K562 (cell line): ENCODE data around the gene STYX. TPM values are rescaled to one million over a fixed set of nuclear protein-coding genes. Genes with fewer than 3 reads are reported as not detected.

Source experiments
- ATAC-seq: fragments of 200-7000 bp; cut with Tn5 transposase; 3 replicates; pipeline ENCODE4 v1.9.1; 2020; ENCODE audit warnings: moderate library complexity
- BruUV-seq: library from RNA; stranded (reverse); fragments of 400-500 nt; replicated peaks from 2 replicates; lab custom pipeline; 2021; lab: Mats Ljungman, UMichigan
- CTCF ChIA-PET: fragments of 300-600 bp; formaldehyde crosslinking; extraction: SDS; loops from one replicate; lab custom pipeline; 2021; ENCODE audit warnings: low intra/inter-chr PET ratio; lab: Yijun Ruan, JAX
- POLR2A ChIA-PET: fragments of 300-600, 350-650 bp; sonication (Branson Sonifier 250); formaldehyde crosslinking; extraction: SDS; loops from one replicate; lab custom pipeline; 2021; ENCODE audit warnings: antibody characterized with exemption, inconsistent platforms; lab: Yijun Ruan, JAX
- DNase-seq, 4 experiments: peaks; one replicate each; pipeline versions ENCODE4 v3.0.0 to v3.0.0-alpha.2; 2011 to 2018; ENCODE audit warnings: low spot score in 3 of 4, mixed read lengths in 3 of 4; ENCODE audit errors: extremely low read depth in 1 of 4
- FAIRE-seq: peaks from 2 replicates; lab custom pipeline; 2011; peaks lifted over from hg19 to GRCh38; lab: Jason Lieb, UNC
- H2AFZ ChIP-seq: 2 replicates; pipeline ENCODE4 v1.6.0; 2011; ENCODE audit warnings: low read depth, low read length, control low read depth, inconsistent platforms
- H3K27ac ChIP-seq: fragments of 200-600 bp; 3 replicates; pipeline ENCODE4 v1.8.0; 2011; ENCODE audit warnings: low read depth, mild to moderate bottlenecking, control low read depth, inconsistent platforms, low read length, moderate library complexity, mixed read lengths; ENCODE audit errors: extremely low read depth
- H3K27me3 ChIP-seq, 2 experiments: fragments of 300-600 bp in 1 of 2; 2 replicates in 1 of 2; 3 replicates in 1 of 2; pipeline versions ENCODE4 v1.6.0 to v1.8.0; 2011; ENCODE audit warnings: inconsistent platforms in 2 of 2, low read length in 2 of 2, mild to moderate bottlenecking in 1 of 2, mixed read lengths in 1 of 2, moderate library complexity in 1 of 2; ENCODE audit not compliant: control insufficient read depth in 2 of 2, insufficient read depth in 2 of 2
- H3K36me3 ChIP-seq: fragments of 300-600 bp; 3 replicates; pipeline ENCODE4 v1.8.0; 2011; ENCODE audit warnings: mild to moderate bottlenecking, low read length, inconsistent platforms; ENCODE audit not compliant: control insufficient read depth, insufficient read depth
- H3K4me1 ChIP-seq, 2 experiments: fragments of 200-600 bp in 1 of 2; replicated peaks in 1 of 2; 2 replicates in 1 of 2; 3 replicates in 1 of 2; pipeline versions ENCODE4 v1.5.1 to v1.8.0; 2011; ENCODE audit warnings: inconsistent platforms in 2 of 2, low read length in 2 of 2, mild to moderate bottlenecking in 1 of 2, mixed read lengths in 1 of 2, moderate library complexity in 1 of 2; ENCODE audit not compliant: control insufficient read depth in 2 of 2, insufficient read depth in 2 of 2
- H3K4me2 ChIP-seq: 2 replicates; pipeline ENCODE4 v1.6.1; 2011; ENCODE audit warnings: low read length, control low read depth, inconsistent platforms, mixed read lengths; ENCODE audit not compliant: insufficient read depth
- H3K4me3 ChIP-seq: fragments of 200-600 bp; sonication (generic), shearing (Covaris generic); 2 replicates; pipeline ENCODE4 v1.5.1; 2016; ENCODE audit warnings: control low read depth, inconsistent platforms
- H3K79me2 ChIP-seq: fragments of 200-600 bp; 3 replicates; pipeline ENCODE4 v1.8.0; 2011; ENCODE audit warnings: low read length, inconsistent platforms; ENCODE audit not compliant: control insufficient read depth, insufficient read depth
- H3K9ac ChIP-seq, 2 experiments: 2 replicates each; pipeline versions ENCODE4 v1.6.0 to v1.6.1; 2011; ENCODE audit warnings: low read depth in 2 of 2, low read length in 2 of 2, control low read depth in 1 of 2, inconsistent platforms in 1 of 2, mild to moderate bottlenecking in 1 of 2, mixed read lengths in 1 of 2; ENCODE audit not compliant: insufficient read depth in 1 of 2
- H3K9me1 ChIP-seq: one replicate; pipeline ENCODE4 v1.6.0; 2011; ENCODE audit warnings: inconsistent platforms, mild to moderate bottlenecking, low read length, moderate library complexity; ENCODE audit not compliant: control insufficient read depth, insufficient read depth
- H3K9me3 ChIP-seq: replicated peaks from 2 replicates; pipeline ENCODE4 v1.5.1; 2011; ENCODE audit warnings: low read depth, low read length, inconsistent platforms; ENCODE audit not compliant: control insufficient read depth, insufficient read depth
- H4K20me1 ChIP-seq: replicated peaks from 2 replicates; pipeline ENCODE4 v1.6.1; 2011; ENCODE audit warnings: low read length, inconsistent platforms, mixed read lengths; ENCODE audit not compliant: control insufficient read depth, insufficient read depth
- KDM5B ChIP-seq: fragments of 200-600 bp; sonication (generic); IDR thresholded peaks from 2 replicates; pipeline ENCODE4 v1.6.1; 2012; ENCODE audit warnings: low read depth, mild to moderate bottlenecking, moderate library complexity, low read length, control low read depth, inconsistent platforms; ENCODE audit not compliant: insufficient replicate concordance
- MEIS2 ChIP-seq: fragments of 450-650 bp; IDR thresholded peaks from 2 replicates; pipeline ENCODE4 v1.6.1; 2014; ENCODE audit warnings: mild to moderate bottlenecking; ENCODE audit not compliant: partially characterized antibody
- PYGO2 ChIP-seq: fragments of 450-650 bp; IDR thresholded peaks from 2 replicates; pipeline ENCODE4 v1.6.1; 2016; ENCODE audit warnings: mild to moderate bottlenecking, missing genetic modification characterization, moderate library complexity, missing compliant biosample characterization
- RNF219 ChIP-seq: fragments of 250-450 bp; sonication (Bioruptor Pico); IDR thresholded peaks from 2 replicates; pipeline ENCODE4 v1.5.0; 2022; ENCODE audit warnings: mild to moderate bottlenecking
- ZKSCAN1 ChIP-seq: fragments of 150-350 bp; IDR thresholded peaks from 2 replicates; pipeline ENCODE4 v1.6.1; 2016; ENCODE audit warnings: low read depth, low read length
- in situ Hi-C: fragments of 300-500 bp; cut with MboI; formaldehyde crosslinking; loops from 4 replicates; pipeline ENCODE4 v1.15.0; 2018; ENCODE audit warnings: inconsistent platforms, mixed read lengths
- intact Hi-C: fragments of 100-400 bp; cut with micrococcal nuclease; formaldehyde crosslinking; loops from 2 replicates; pipeline ENCODE4 v1.14.2; 2022
- polyA plus RNA-seq, 8 experiments: library from polyadenylated mRNA; depleted of rRNA in 4 of 8; stranded (reverse) in 5 of 8; unstranded in 3 of 8; fragments of >200 nt; fragmentation: Nextera tagmentation in 2 of 8; fragmentation: Illumina TruSeq in 1 of 8; extraction: Ambion mirVana in 2 of 8; extraction: Trizol in 1 of 8; gene quantifications; 2 replicates each; pipeline versions ENCODE4 v1.2.1 to v1.2.3, GENCODE V29; 2011 to 2014; ENCODE audit warnings: inconsistent platforms in 1 of 8, missing spikeins in 1 of 8
- total RNA-seq, 7 experiments: library from RNA; depleted of rRNA in 6 of 7; stranded (reverse); fragments of >200 nt in 6 of 7; fragmentation: Illumina TruSeq in 2 of 7; extraction: Trizol in 2 of 7; gene quantifications; 2 replicates each; pipeline versions ENCODE4 v1.2.1 to v1.2.3, GENCODE V29; 2011 to 2021; ENCODE audit warnings: low replicate concordance in 1 of 7
- TF ChIP-seq, protein P1 (sequence below): fragments of 250-450 bp; sonication (Bioruptor Pico); IDR thresholded peaks from 2 replicates; pipeline ENCODE4 v1.8.0; 2021; ENCODE audit warnings: moderate library complexity, mild to moderate bottlenecking, inconsistent platforms

The STYX gene
- total and polyA plus RNA-seq, 9 of the 15 experiments (the other 6 are each of a cell fraction or from before 2014, with no cell fraction given): 5.0 to 15.4 (median 10.6) TPM

DNA sequence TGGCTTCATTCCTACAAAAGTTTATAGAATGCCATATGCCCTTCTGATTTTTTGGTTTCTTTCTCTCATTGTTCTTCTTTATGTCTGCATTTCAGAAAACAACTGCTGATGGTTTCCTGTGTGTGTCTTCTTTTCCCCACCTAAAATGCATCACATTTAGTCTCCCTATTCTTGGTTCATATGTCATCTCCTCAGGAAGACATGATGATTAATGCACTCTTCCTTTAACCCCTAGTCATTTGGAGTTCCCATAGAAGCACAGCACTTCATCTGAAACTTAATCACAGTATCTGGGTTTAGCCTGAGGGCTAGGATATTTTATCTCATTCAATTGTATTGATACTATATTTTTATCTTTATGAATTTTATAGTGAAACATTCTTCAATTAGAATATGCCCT is 39.9 kb downstream of the STYX start:
- Histone ChIP-seq H3K4me3 (no peak overlapping the region), H3K4me2 (no peak overlapping the region), H3K27me3 (no peaks in the 10 kb centered on the region), H3K9me3 (no peaks in the 10 kb centered on the region), H3K9ac (no peak overlapping the region), H3K27ac (no peak overlapping the region), H4K20me1 (no peaks in the 10 kb centered on the region), H2AFZ (no peak overlapping the region), H3K36me3 (peaks cover 53% of the 10 kb centered on the region; the same call in 2 of the 3 replicates), H3K79me2 (no peaks in the 10 kb centered on the region), H3K9me1 (no peaks in the 10 kb centered on the region), H3K4me1 (no peaks in the 10 kb centered on the region)
- ChIA-PET POLR2A (no interaction called here), CTCF (no interaction called here)
- TF ChIP-seq RNF219: no peak
- TF ChIP-seq, protein P1, sequence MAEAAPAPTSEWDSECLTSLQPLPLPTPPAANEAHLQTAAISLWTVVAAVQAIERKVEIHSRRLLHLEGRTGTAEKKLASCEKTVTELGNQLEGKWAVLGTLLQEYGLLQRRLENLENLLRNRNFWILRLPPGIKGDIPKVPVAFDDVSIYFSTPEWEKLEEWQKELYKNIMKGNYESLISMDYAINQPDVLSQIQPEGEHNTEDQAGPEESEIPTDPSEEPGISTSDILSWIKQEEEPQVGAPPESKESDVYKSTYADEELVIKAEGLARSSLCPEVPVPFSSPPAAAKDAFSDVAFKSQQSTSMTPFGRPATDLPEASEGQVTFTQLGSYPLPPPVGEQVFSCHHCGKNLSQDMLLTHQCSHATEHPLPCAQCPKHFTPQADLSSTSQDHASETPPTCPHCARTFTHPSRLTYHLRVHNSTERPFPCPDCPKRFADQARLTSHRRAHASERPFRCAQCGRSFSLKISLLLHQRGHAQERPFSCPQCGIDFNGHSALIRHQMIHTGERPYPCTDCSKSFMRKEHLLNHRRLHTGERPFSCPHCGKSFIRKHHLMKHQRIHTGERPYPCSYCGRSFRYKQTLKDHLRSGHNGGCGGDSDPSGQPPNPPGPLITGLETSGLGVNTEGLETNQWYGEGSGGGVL (CRISPR knock-in tag): no peak
- TF ChIP-seq ZKSCAN1: no peak
- peak; percentile 3 for TF ChIP-seq MEIS2
- no peak for TF ChIP-seq KDM5B
- TF ChIP-seq PYGO2 (tag): no peak
- in situ Hi-C loops: no loop called here
- FAIRE-seq (no peak), DNase-seq (no peak), ATAC-seq (no peak)
- intact Hi-C loops: no loop called here
- BruUV-seq: no TSS peak
